AG04449 (cell line): Measurements from ENCODE around the gene OR5B2.
A peak's percentile ranks its signal among the peaks of the same experiment; 100 is the strongest.
"Not testable (repeated sequence)": the region's sequence is repeated elsewhere in the genome, so short reads cannot be mapped to it uniquely, and the experiment has no call there.

Source experiments
- CTCF ChIA-PET: fragments of 350-600 bp; formaldehyde crosslinking; extraction: SDS; loops from one replicate; lab custom pipeline; 2021; ENCODE audit warnings: antibody characterized with exemption; lab: Yijun Ruan, JAX
- POLR2A ChIA-PET: fragments of 400-600, 350-600 bp; formaldehyde crosslinking; extraction: SDS; loops from one replicate; lab custom pipeline; 2020; ENCODE audit warnings: antibody characterized with exemption, inconsistent platforms; lab: Yijun Ruan, JAX
- DNase-seq: peaks from one replicate; pipeline ENCODE4 v3.0.0-alpha.2; 2010; ENCODE audit warnings: low read depth, low spot score
- H3K4me3 ChIP-seq: 2 replicates; pipeline ENCODE4 v1.5.1; 2011; ENCODE audit warnings: low read depth, mild to moderate bottlenecking, control low read depth, low read length
- TF ChIP-seq, protein P1 (sequence below): IDR thresholded peaks from one replicate; pipeline ENCODE4 v1.5.1; 2011; ENCODE audit warnings: mild to moderate bottlenecking, moderate library complexity, low read length, control low read depth, inconsistent platforms; ENCODE audit not compliant: insufficient read depth; ENCODE audit errors: missing control alignments

Gene OR5B2

DNA sequence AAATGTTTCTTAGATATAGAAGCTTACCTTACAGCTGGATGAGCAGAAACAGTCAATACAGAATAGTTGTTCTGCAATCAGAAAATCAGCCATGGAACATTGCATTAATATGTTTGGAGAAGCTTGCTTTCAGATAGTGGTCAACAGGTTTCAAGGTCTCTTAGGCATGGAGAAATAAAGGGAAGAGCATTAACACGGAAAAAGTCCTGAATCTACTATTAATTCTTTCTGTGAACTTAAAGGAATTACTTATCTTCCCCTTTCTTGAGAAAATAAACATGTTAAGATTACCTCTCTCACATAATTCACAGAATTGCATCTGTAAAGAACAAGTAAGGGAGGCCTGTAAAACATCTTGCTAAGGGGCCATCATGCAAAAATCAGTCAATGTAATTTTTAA is 21.1 kb downstream of the OR5B2 start, which contains the start of gene OR5B3:
TSS of gene OR5B3 (minus strand) at position 101 of the 400 bp plus-strand sequence. CDS start 3,465 bp downstream, outside the sequence.
- POLR2A ChIA-PET = no interaction called here
- CTCF ChIA-PET = no interaction called here
- TF ChIP-seq, protein P1, sequence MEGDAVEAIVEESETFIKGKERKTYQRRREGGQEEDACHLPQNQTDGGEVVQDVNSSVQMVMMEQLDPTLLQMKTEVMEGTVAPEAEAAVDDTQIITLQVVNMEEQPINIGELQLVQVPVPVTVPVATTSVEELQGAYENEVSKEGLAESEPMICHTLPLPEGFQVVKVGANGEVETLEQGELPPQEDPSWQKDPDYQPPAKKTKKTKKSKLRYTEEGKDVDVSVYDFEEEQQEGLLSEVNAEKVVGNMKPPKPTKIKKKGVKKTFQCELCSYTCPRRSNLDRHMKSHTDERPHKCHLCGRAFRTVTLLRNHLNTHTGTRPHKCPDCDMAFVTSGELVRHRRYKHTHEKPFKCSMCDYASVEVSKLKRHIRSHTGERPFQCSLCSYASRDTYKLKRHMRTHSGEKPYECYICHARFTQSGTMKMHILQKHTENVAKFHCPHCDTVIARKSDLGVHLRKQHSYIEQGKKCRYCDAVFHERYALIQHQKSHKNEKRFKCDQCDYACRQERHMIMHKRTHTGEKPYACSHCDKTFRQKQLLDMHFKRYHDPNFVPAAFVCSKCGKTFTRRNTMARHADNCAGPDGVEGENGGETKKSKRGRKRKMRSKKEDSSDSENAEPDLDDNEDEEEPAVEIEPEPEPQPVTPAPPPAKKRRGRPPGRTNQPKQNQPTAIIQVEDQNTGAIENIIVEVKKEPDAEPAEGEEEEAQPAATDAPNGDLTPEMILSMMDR = no peak
- no peak for DNase-seq
- no peak within 1 kb of the TSS for H3K4me3 ChIP-seq

DNA sequence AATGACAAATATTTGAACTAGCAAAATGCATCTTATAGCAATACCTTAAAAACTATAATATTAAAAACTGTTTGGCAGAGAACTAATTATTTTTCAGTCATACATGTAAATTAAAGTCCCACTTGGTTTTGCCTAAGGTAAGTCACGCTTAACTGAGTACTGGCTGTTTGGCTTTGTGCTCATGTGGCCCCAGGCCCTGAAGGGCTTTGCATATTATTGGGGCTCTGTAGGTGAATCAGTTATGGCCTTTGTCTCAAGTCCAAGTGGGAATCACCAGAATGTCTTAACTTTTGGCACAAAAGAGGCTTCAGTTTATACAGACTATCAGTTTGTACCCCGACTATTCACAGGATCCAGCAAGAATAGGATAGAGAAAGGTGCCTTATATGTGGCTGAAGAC is 28.3 kb downstream of the OR5B2 start:
- CTCF ChIA-PET, POLR2A ChIA-PET, DNase-seq, H3K4me3 ChIP-seq: not testable (repeated sequence)

DNA sequence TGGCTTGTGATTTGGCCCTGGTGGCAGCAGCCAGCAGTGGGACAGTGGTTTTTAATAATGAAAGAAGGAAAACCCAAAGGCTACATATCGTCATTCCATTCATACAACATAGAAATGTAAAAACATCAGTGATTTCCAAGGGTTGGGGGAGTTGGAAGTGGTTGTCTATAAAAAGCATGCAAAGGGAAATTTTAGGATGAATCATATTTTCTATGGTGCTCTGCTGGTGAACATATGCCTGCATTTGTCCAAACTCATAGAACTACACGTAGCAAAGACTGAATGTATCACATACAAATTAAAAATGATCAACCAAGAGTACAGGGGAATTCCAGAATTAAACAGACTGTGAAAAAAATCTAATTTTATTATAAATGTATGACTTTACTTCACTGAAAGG is 32.3 kb downstream of the OR5B2 start:
- peak; percentile 2 for DNase-seq
- ChIA-PET POLR2A (no interaction called here), CTCF (no interaction called here)
- TF ChIP-seq, protein P1 = no peak
- no peak overlapping the region for H3K4me3 ChIP-seq

DNA sequence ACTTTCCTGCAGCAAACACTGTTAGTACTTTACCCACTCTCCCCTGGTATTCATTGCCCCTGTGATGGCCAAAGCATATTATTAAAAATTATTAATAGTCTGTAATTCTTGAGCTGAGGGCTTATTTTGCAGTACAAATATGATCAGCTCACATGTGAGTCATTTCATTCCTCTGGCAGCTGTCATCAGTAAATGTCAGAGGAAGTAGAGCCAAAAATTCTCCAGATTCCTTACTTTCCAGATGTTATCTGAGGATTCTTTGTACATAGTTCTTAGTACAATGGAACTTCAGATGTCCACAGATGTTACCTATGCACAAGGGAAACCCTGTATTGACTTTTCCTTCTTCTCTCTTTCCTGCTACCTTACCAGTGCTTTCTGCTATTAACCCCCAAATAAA is 33.7 kb downstream of the OR5B2 start:
- TF ChIP-seq, protein P1 = no peak
- POLR2A ChIA-PET = no interaction called here
- H3K4me3 ChIP-seq = no peak overlapping the region
- CTCF ChIA-PET = no interaction called here
- DNase-seq = peak; percentile 7

DNA sequence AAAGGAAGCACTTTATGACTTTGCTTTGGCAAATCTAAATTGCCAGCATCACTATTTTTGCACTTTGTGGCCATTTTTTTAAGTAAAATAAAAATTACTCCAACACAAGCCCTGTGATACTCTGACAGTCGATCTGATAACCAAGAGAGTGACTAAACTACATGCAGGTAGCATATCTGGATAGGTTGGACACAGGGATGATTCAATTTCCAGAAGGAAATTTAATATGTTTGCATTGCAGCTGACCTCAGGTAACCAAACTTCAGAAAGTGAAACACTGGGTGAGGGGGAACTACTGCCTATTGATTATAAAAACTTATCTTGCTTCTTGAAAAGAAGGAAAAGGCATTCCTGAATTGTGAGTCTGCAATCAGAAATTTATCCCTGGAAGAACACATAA is 35.2 kb downstream of the OR5B2 start:
- POLR2A ChIA-PET = no interaction called here
- CTCF ChIA-PET = no interaction called here
- H3K4me3 ChIP-seq = no peak overlapping the region
- DNase-seq = no peak
- TF ChIP-seq, protein P1 = no peak

DNA sequence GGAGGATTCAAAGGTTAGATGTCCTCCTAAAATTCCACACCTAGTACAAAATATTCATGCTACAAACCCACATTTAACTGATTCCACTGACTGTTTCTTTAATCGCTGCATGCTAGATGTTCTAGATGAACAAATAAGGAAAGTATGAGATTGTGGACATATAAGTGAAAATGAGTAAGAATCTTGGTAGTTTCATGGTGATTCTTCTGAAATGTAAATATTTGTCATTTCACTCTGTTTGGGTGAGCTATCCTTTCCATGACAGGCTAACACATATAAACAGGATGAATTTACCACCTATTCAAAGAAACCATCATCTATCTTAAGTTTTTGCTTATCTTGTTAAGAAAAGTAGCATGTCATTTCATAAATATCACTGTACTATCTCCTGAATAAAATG is 36.0 kb downstream of the OR5B2 start:
- peak; percentile 3 for DNase-seq
- ChIA-PET POLR2A (no interaction called here), CTCF (no interaction called here)
- TF ChIP-seq, protein P1 = no peak
- H3K4me3 ChIP-seq = no peak overlapping the region

DNA sequence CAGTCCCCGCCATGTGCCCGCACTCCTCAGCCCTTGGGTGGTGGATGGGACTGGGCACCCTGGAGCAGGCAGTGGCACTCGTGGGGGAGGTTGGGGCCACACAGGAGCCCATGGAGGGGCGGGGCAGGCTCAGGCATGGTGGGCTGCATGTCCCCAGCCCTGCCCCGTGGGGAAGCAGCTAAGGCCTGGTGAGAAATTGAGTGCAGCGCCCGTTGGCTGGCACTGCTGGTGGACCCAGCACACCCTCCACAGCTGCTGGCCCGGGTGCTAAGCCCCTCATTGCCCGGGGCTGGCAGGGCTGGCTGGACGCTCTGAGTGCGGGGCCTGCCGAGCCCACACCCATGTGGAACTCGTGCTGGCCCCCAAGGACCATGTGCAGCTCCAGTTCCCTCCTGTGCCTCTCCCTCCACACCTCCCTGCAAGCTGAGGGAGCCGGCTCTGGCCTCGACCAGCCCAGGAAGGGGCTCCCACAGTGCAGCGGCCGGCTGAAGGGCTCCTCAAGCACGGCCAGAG is 37.3 kb downstream of the OR5B2 start:
- DNase-seq = no peak
- TF ChIP-seq, protein P1 = no peak
- CTCF ChIA-PET = no interaction called here
- H3K4me3 ChIP-seq = no peak overlapping the region
- POLR2A ChIA-PET = no interaction called here
